Neural cell (in vitro differentiated cells): ENCODE data around the gene ANTXR2. TPM values are rescaled to one million over a fixed set of nuclear protein-coding genes. Genes with fewer than 3 reads are reported as not detected.
"Not testable (repeated sequence)": the region's sequence is repeated elsewhere in the genome, so short reads cannot be mapped to it uniquely, and the experiment has no call there.

Experiments used
- H2AFZ ChIP-seq: fragments of 200-600, 300-800 bp; sonication (generic), shearing (Covaris generic); 2 replicates; pipeline ENCODE4 v1.6.0; 2014; ENCODE audit warnings: low read depth, mild to moderate bottlenecking, antibody characterized with exemption, low read length, moderate library complexity
- H3F3A ChIP-seq: fragments of 200-600 bp; shearing (Covaris generic); 2 replicates; pipeline ENCODE4 v1.6.1; 2016; ENCODE audit warnings: mild to moderate bottlenecking, moderate library complexity, mixed read lengths, antibody characterized with exemption, low read length; ENCODE audit not compliant: insufficient read depth, poor library complexity, severe bottlenecking
- H3K27ac ChIP-seq: fragments of 200-600, 300-800 bp; sonication (generic), shearing (Covaris generic); 2 replicates; pipeline ENCODE4 v1.5.1; 2014; ENCODE audit warnings: mild to moderate bottlenecking, low read length, moderate library complexity
- H3K27me3 ChIP-seq: fragments of 300-800, 200-600 bp; sonication (generic), shearing (Covaris generic); 2 replicates; pipeline ENCODE4 v1.6.0; 2014; ENCODE audit warnings: mild to moderate bottlenecking, low read depth, low read length, moderate library complexity; ENCODE audit not compliant: insufficient read depth
- H3K36me3 ChIP-seq: fragments of 300-800, 200-600 bp; sonication (generic), shearing (Covaris generic); 2 replicates; pipeline ENCODE4 v1.5.1; 2014; ENCODE audit warnings: mild to moderate bottlenecking, antibody characterized with exemption, low read length, moderate library complexity; ENCODE audit not compliant: insufficient read depth
- H3K4me2 ChIP-seq: fragments of 300-800, 200-600 bp; sonication (generic), shearing (Covaris generic); 2 replicates; pipeline ENCODE4 v1.6.0; 2014; ENCODE audit warnings: mild to moderate bottlenecking, low read length
- H3K4me3 ChIP-seq: fragments of 300-800, 200-600 bp; sonication (generic), shearing (Covaris generic); 2 replicates; pipeline ENCODE4 v1.5.1; 2014; ENCODE audit warnings: mild to moderate bottlenecking, low read length, moderate library complexity
- H3K79me2 ChIP-seq: fragments of 200-600 bp; shearing (Covaris generic); replicated peaks from 2 replicates; pipeline ENCODE4 v1.6.0; 2014; ENCODE audit warnings: mild to moderate bottlenecking, low read length, moderate library complexity; ENCODE audit not compliant: insufficient read depth
- H3K9ac ChIP-seq: fragments of 300-800, 200-600 bp; sonication (generic), shearing (Covaris generic); 2 replicates; pipeline ENCODE4 v1.6.1; 2016; ENCODE audit warnings: mild to moderate bottlenecking, low read length, mixed read lengths
- H3K9me2 ChIP-seq: fragments of 200-600 bp; shearing (Covaris generic); 2 replicates; pipeline ENCODE4 v1.6.1; 2016; ENCODE audit warnings: mild to moderate bottlenecking, low read length, mixed read lengths; ENCODE audit not compliant: insufficient read depth
- H3K9me3 ChIP-seq: fragments of 200-600, 300-800 bp; sonication (generic), shearing (Covaris generic); 2 replicates; pipeline ENCODE4 v1.6.1; 2016; ENCODE audit warnings: mild to moderate bottlenecking, mixed run types, low read length, moderate library complexity, mixed read lengths
- H4K20me1 ChIP-seq: fragments of 200-600 bp; shearing (Covaris generic); 2 replicates; pipeline ENCODE4 v1.6.1; 2016; ENCODE audit warnings: mild to moderate bottlenecking, mixed run types; ENCODE audit not compliant: insufficient read depth
- CTCF ChIP-seq: fragments of 450-650 bp; IDR thresholded peaks from 2 replicates; pipeline ENCODE4 v1.5.1; 2014; ENCODE audit warnings: antibody characterized with exemption, mild to moderate bottlenecking, moderate library complexity; ENCODE audit not compliant: poor library complexity, severe bottlenecking
- EP300 ChIP-seq: fragments of 450-650 bp; conservative IDR thresholded peaks from 2 replicates; pipeline ENCODE4 v1.6.1; 2014; ENCODE audit warnings: antibody characterized with exemption, mild to moderate bottlenecking, moderate library complexity; ENCODE audit not compliant: poor library complexity, severe bottlenecking
- EZH2 ChIP-seq: fragments of 200-600, 300-800 bp; shearing (Covaris generic), sonication (generic); IDR thresholded peaks from 2 replicates; pipeline ENCODE4 v1.6.1; 2014; ENCODE audit warnings: antibody characterized with exemption, low read length, borderline replicate concordance, mild to moderate bottlenecking; ENCODE audit not compliant: insufficient read depth, poor library complexity, severe bottlenecking
- MXI1 ChIP-seq: fragments of 450-650 bp; conservative IDR thresholded peaks from 2 replicates; pipeline ENCODE4 v1.6.1; 2014; ENCODE audit warnings: antibody characterized with exemption, mild to moderate bottlenecking; ENCODE audit not compliant: poor library complexity, severe bottlenecking
- POLR2AphosphoS5 ChIP-seq: IDR thresholded peaks from 2 replicates; pipeline ENCODE4 v1.6.1; 2012
- RAD21 ChIP-seq: fragments of 450-650 bp; conservative IDR thresholded peaks from 2 replicates; pipeline ENCODE4 v1.6.1; 2014; ENCODE audit warnings: antibody characterized with exemption, mild to moderate bottlenecking, moderate library complexity
- REST ChIP-seq: IDR thresholded peaks from 2 replicates; pipeline ENCODE4 v1.6.1; 2012; ENCODE audit warnings: borderline replicate concordance
- SMC3 ChIP-seq: fragments of 450-650 bp; conservative IDR thresholded peaks from 2 replicates; pipeline ENCODE4 v1.6.1; 2014; ENCODE audit warnings: antibody characterized with exemption, mild to moderate bottlenecking, moderate library complexity; ENCODE audit not compliant: poor library complexity
- TAF1 ChIP-seq: IDR thresholded peaks from 2 replicates; pipeline ENCODE4 v1.6.1; 2012; ENCODE audit warnings: low read depth
- polyA plus RNA-seq: library from polyadenylated mRNA; depleted of rRNA; stranded (reverse); fragments of >200 nt; gene quantifications from 2 replicates; pipeline ENCODE4 v1.2.3, GENCODE V29; 2014

The ANTXR2 gene
- polyA plus RNA-seq, 1 donor from 2014 or later: 31.7 TPM

- Histone ChIP-seq H3K27ac (no peak overlapping the region), H3K79me2 (no peaks in the 10 kb centered on the region)
Measured at GRCh38 chr4:79993476-79993875, 79.6 kb downstream of the ANTXR2 start.

GRCh38 chr4:79991601-79992000 is 81.4 kb downstream of the ANTXR2 start:
- Histone ChIP-seq H3K27ac (no peak overlapping the region), H3K79me2 (no peaks in the 10 kb centered on the region), H3K36me3 (no peaks in the 10 kb centered on the region), H3K9me2 (no peaks in the 10 kb centered on the region), H3K4me3 (no peak overlapping the region), H4K20me1 (no peaks in the 10 kb centered on the region), H3K4me2 (no peak overlapping the region), H3K27me3 (no peaks in the 10 kb centered on the region), H3K9ac (no peak overlapping the region), H3F3A (no peaks in the 10 kb centered on the region), H3K9me3 (no peaks in the 10 kb centered on the region), H2AFZ (no peak overlapping the region)
- TF ChIP-seq REST (no peak), MXI1 (no peak), EZH2 (no peak), EP300 (no peak)

More at GRCh38 chr4:79993476-79993875, 79.6 kb downstream of the ANTXR2 start:
- no peaks in the 10 kb centered on the region for H3K36me3 ChIP-seq
- H3K9me2 ChIP-seq: no peaks in the 10 kb centered on the region
- H2AFZ ChIP-seq: no peak overlapping the region
- H3K9ac ChIP-seq: no peak overlapping the region
- H3K27me3 ChIP-seq: no peaks in the 10 kb centered on the region
- H3K4me3 ChIP-seq: no peak overlapping the region
- no peaks in the 10 kb centered on the region for H4K20me1 ChIP-seq
- H3K9me3 ChIP-seq: no peaks in the 10 kb centered on the region
- TF ChIP-seq SMC3 (no peak), REST (no peak), RAD21 (no peak), POLR2AphosphoS5 (no peak), MXI1 (no peak), CTCF (no peak), EZH2 (no peak), TAF1 (no peak), EP300 (no peak)
- H3F3A ChIP-seq: no peaks in the 10 kb centered on the region
- no peak overlapping the region for H3K4me2 ChIP-seq

GRCh38 chr4:79991100-79991499 is 81.9 kb downstream of the ANTXR2 start:
- H3K27ac ChIP-seq, H3K9me3 ChIP-seq, H4K20me1 ChIP-seq, H3K9ac ChIP-seq, H3K27me3 ChIP-seq, H2AFZ ChIP-seq, H3K4me2 ChIP-seq, H3K4me3 ChIP-seq, H3K36me3 ChIP-seq, H3K79me2 ChIP-seq, H3K9me2 ChIP-seq, H3F3A ChIP-seq: not testable (repeated sequence)
